Activated CD4-positive, alpha-beta T cell treated with anti-CD3 and anti-CD28 coated beads for 24 hours (primary cell): ENCODE results near the gene CYTH3.
A peak's percentile ranks its signal among the peaks of the same experiment; 100 is the strongest.
"Not testable (repeated sequence)": the region's sequence is repeated elsewhere in the genome, so short reads cannot be mapped to it uniquely, and the experiment has no call there.

ENCODE experiments used
- DNase-seq, 2 donors: peaks; one replicate each; pipeline ENCODE4 v3.0.0-alpha.2; 2020; ENCODE audit warnings: low read depth in 2 of 2

Gene CYTH3

GRCh38 chr7:6272481-6273323, at the start of gene CYTH3:
Gene CYTH3 (minus strand): TSS chr7:6272624. CDS start chr7:6272507, 117 bp downstream.
- DNase-seq = peak; percentile 57 to 70

GRCh38 chr7:6320791-6321190, 48.4 kb upstream of the CYTH3 start:
- no peak for DNase-seq

GRCh38 chr7:6317797-6318438, 45.5 kb upstream of the CYTH3 start:
- no peak for DNase-seq

GRCh38 chr7:6316226-6316625, 43.8 kb upstream of the CYTH3 start:
- no peak for DNase-seq

GRCh38 chr7:6315746-6316145, 43.3 kb upstream of the CYTH3 start:
- DNase-seq = no peak

GRCh38 chr7:6310271-6310993, 38.0 kb upstream of the CYTH3 start:
- DNase-seq = no peak

GRCh38 chr7:6307762-6308161, 35.3 kb upstream of the CYTH3 start:
- DNase-seq = no peak

- no peak for DNase-seq
Measured at GRCh38 chr7:6306471-6306870, 34.0 kb upstream of the CYTH3 start.

- DNase-seq = no peak
Measured at GRCh38 chr7:6305330-6305729, 32.9 kb upstream of the CYTH3 start.

GRCh38 chr7:6301446-6301845, 29.0 kb upstream of the CYTH3 start:
- not testable (repeated sequence) for DNase-seq

- no peak for DNase-seq
Measured at GRCh38 chr7:6299774-6300173, 27.4 kb upstream of the CYTH3 start.

- DNase-seq = no peak
Measured at GRCh38 chr7:6294839-6295238, 22.4 kb upstream of the CYTH3 start.

- DNase-seq = no peak
Measured at GRCh38 chr7:6293202-6293601, 20.8 kb upstream of the CYTH3 start.

GRCh38 chr7:6291941-6292340, 19.5 kb upstream of the CYTH3 start:
- DNase-seq = not testable (repeated sequence)

- no peak for DNase-seq
Measured at GRCh38 chr7:6291531-6291930, 19.1 kb upstream of the CYTH3 start.

- DNase-seq = no peak
Measured at GRCh38 chr7:6290319-6290741, 17.9 kb upstream of the CYTH3 start.

GRCh38 chr7:6288270-6288860, 15.9 kb upstream of the CYTH3 start:
- DNase-seq = no peak

- DNase-seq = no peak
Measured at GRCh38 chr7:6286486-6286885, 14.1 kb upstream of the CYTH3 start.

GRCh38 chr7:6284461-6285360, 12.3 kb upstream of the CYTH3 start:
- no peak for DNase-seq

GRCh38 chr7:6284055-6284400, 11.6 kb upstream of the CYTH3 start:
- DNase-seq = no peak

GRCh38 chr7:6283391-6284054, 11.1 kb upstream of the CYTH3 start:
- not testable (repeated sequence) for DNase-seq
